HG02610 (cell line): ENCODE measurements around the gene FBXL17.

Experiments
- ATAC-seq: cut with Tn5 transposase; IDR thresholded peaks from one replicate; pipeline ENCODE4 v1.9.1; 2021; ENCODE audit warnings: mild to moderate bottlenecking, moderate library complexity; ENCODE audit not compliant: unreplicated experiment

The FBXL17 gene

DNA sequence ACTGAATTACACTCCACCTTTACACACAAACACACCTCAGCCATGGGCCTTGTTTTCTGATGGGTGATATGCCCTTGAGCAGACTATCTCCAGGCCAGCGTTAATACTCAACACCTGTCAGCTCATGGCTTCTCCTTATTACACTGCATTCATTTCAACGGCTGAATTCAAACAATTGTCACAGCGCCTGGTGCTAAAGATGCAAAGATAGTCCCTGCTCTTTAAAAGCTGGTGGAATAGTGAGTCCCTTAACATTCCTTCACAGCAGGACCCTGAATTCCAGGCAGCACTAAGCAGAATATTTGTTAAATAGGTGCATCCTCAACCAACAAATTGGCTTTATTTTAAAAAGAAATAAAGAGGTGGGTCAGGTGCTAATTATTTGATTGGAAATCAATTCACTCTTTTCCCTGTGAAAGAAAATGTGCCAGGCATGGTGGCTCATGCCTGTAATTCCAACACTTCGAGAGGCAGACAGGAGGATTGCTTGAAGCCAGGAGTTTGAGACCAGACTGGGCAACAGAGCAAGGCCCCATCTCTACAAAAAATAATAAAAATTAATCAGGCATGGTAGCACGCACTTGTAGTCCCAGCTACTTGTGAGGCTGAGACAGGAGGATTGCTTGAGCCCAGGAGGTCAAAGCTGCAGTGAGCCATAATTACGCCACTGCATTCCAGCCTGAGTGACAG lies 555.4 kb downstream of the FBXL17 start:
- ATAC-seq: no peak

- ATAC-seq: no peak
These were observed 557.1 kb downstream of the FBXL17 start for GRCh38 chr5:107824821-107825220.

- no peak for ATAC-seq
These were observed 560.6 kb downstream of the FBXL17 start for GRCh38 chr5:107821288-107821687.

DNA sequence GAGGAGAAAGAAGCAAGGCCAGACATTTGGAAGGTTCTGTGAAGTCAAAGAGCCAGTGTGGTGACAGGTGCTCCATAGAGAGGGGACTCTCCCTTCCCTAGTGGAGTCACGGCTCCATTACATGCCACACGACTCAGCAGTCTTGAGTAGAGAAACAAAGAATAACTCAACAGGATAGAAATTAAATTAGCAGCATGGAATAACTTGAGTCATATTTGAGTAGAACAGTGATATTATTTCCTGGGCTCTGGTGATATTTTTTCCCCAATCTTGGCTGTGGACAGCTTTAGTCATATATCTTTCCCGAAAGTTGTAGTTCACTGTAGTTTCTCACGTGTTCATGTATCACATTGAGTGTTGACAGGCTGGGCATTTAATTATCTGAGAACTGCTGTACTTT lies 561.5 kb downstream of the FBXL17 start:
- ATAC-seq: no peak

DNA sequence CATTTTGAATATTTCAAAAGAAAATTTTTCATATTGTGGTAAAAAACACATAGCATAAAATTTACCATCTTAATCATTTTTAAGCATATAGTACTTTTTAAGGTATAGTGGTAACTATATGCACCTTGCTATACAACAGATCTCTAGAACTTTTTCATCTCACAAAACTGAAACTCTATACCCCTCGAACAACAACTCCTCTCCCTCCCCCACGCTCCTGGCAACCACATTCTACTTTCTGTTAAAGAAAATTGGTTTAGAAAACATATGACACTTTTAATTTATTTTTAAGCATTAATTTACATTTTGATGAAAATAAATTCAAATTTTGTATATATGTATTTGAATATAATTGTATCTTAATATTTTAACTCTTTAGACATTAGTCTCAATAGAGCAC lies 563.9 kb downstream of the FBXL17 start:
- ATAC-seq: no peak

- ATAC-seq: no peak
These were observed 564.5 kb downstream of the FBXL17 start for GRCh38 chr5:107817436-107817835.

GRCh38 chr5:107815109-107815508 lies 566.8 kb downstream of the FBXL17 start:
- ATAC-seq: no peak

- no peak for ATAC-seq
These were observed 567.6 kb downstream of the FBXL17 start for GRCh38 chr5:107814183-107814827.

DNA sequence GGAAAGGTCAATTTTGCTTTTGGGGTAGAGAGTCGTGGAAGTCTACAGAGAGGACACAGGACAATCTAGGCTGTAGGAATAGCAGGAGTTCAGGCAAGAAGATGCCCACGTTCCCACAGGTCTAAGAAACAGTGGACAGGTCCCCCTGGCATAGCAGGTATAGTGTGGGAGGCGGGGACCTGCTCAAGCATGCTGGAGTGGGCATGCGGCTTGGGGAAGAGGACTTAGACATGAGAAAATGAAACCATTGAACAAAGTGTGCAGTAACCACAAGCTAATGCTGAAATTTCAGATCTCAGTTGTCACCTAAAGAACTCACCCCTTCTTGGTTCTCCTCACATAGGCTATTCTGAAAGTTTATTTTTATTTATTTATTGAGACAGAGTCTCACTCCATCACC lies 568.3 kb downstream of the FBXL17 start:
- ATAC-seq: peak; percentile 79

- peak; percentile 89 for ATAC-seq
These were observed 569.2 kb downstream of the FBXL17 start for GRCh38 chr5:107812570-107813141.

GRCh38 chr5:107809201-107810034 lies 572.5 kb downstream of the FBXL17 start:
- ATAC-seq: no peak
